ENCODE results near the gene PDE6D.

GRCh38 chr2:231726276-231726675 is 54.8 kb downstream of the PDE6D start:
- no peak for TF ChIP-seq POLR2A (IDR thresholded peaks at IDR 0.05)
- TF ChIP-seq CTCF (IDR thresholded peaks at IDR 0.05), result no peak

Data from prostate gland (tissue), 2 donors.